Embryonic facial prominence (tissue), 1 donor: Measurements from ENCODE around the gene NUDT10.
"Not testable (repeated sequence)": the region's sequence is repeated elsewhere in the genome, so short reads cannot be mapped to it uniquely, and the experiment has no call there.

ENCODE experiments used
- DNase-seq: peaks from one replicate; pipeline ENCODE4 v3.0.0-alpha.2; 2016; ENCODE audit errors: extremely low spot score

The NUDT10 gene

DNA sequence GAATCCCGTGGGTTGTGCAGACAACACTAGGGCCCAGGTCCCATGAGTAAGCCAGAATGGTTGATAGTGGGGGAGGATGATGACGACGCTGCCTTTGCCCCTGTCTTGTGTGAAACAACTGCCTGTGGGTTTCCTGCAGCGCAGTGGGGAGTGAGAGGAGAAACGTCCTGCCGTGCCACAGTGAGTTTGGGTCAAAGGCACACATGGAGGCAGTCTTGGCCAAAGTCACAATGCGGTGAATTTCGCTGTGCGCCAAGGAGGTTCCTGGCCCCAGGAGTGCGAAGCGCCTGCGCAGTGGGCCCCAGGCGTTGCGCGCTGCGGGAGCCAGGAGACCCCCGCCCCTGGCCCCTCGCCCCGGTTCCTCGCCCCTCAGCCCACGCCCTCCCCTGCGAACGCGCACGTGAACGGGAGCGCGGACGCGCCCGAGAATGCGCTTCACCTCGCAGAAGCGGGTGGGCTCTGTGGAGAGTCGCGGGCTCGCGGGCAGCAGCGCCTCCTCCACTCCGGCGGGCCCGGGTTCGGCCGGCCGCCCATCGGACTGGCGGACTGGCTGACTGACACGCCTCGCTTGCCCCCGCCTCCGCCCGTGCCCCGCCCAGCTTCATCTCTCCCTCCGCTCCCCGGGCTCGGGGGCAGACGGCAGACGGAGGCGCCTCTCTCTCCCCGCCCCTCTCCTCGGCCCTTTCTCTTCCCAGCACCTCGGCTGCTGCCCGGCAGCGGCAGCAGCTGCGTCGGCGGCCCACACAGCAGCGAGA, at the start of gene NUDT10:
Gene NUDT10 (plus strand): TSS at position 635 of the 755 bp plus-strand sequence. CDS start 144 bp downstream, outside the sequence.
- peak; percentile 8 for DNase-seq

GRCh38 chrX:51292421-51292820, 40.2 kb upstream of the NUDT10 start:
- DNase-seq: no peak

DNA sequence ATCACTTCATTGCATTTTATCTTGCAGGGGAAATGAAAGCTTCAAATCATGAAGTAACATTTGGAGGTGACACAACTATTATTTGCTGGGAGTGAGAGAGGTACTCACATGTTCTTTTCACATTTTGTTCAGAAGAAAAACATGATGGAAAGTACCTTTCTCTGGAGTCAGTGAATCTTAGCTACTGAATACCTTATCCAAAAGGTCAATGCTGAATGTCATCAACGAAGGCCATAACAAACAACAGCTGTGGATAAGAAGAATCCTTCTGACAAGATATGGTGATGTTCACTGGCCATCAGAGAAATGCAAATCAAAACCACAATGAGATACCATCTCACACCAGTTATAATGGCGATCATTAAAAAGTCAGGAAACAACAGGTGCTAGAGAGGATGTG, 36.5 kb upstream of the NUDT10 start:
- no peak for DNase-seq

- no peak for DNase-seq
Measured at GRCh38 chrX:51316271-51316670, 16.4 kb upstream of the NUDT10 start.

- not testable (repeated sequence) for DNase-seq
Measured at GRCh38 chrX:51332943-51333785, 542 bp downstream of the NUDT10 start.

DNA sequence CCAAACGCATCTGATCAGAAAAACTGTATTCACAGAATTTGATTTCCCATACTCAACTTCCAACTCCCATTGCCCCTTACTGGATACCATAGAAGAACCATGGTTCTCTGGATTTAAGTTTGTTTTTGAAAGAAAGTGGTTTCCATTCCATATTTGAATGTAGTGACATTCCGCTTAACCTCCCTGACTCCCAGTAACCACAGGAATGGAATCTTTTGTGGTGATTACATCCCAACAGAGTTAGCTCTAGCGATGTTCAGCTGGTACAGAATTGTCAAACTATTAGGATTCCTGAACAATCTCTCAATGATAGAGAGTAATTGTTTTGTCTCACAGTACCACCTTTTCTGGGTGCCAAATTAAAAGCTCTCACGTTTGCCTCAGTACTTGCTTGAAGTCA, 1.7 kb downstream of the NUDT10 start:
- DNase-seq: no peak

GRCh38 chrX:51336584-51336983, 4.0 kb downstream of the NUDT10 start:
- peak; percentile 13 for DNase-seq

- DNase-seq: no peak
Measured at GRCh38 chrX:51361251-51361650, 28.6 kb downstream of the NUDT10 start.

DNA sequence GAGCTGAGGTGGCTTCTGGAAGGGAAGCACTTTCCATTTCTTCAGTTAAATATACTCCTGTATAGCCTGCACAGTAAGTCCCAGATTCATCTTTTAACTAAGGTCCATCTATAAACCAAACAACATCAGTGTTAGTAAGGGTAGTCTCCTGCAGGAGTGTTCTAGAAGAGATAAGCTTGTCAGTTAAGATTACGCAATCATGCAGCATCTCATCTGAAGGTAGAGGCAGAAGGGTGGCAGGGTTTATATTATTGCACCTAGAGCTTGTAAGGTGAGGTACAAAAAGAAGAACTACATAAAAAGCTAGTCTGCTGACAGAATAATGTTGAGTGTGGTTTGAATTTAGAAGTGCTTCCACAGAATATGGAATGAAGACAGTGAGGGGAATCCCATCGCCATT, 44.0 kb downstream of the NUDT10 start:
- DNase-seq: no peak
